Adrenal gland (tissue), 12 donors: ENCODE results near the gene CXCR5. TPM values are rescaled to one million over a fixed set of nuclear protein-coding genes. Genes with fewer than 3 reads are reported as not detected.

Source experiments
- DNase-seq, 7 donors: peaks; one replicate each; pipeline ENCODE4 v3.0.0-alpha.2; 2019 to 2020
- H3K27ac ChIP-seq, 5 donors: fragments of 200-600 bp; sonication (generic) in 4 of 5; 1 replicate in 3 of 5; 2 replicates in 2 of 5; pipeline versions ENCODE4 v1.5.1 to v1.8.0; 2016 to 2020; ENCODE audit warnings: mild to moderate bottlenecking in 1 of 5
- H3K27me3 ChIP-seq: fragments of 200-600 bp; 2 replicates; pipeline ENCODE4 v1.8.0; 2021
- H3K36me3 ChIP-seq, 2 donors: fragments of 200-600 bp; replicated peaks in 1 of 2; 1 replicate in 1 of 2; 2 replicates in 1 of 2; pipeline versions ENCODE4 v1.5.1 to v1.8.0; 2018 to 2022
- H3K4me1 ChIP-seq, 2 donors: fragments of 200-600 bp; replicated peaks in 1 of 2; 1 replicate in 1 of 2; 2 replicates in 1 of 2; pipeline versions ENCODE4 v1.5.1 to v1.8.0; 2018 to 2021
- H3K4me3 ChIP-seq, 4 donors: fragments of 200-600 bp; sonication (generic) in 3 of 4; one replicate each; pipeline ENCODE4 v1.5.1; 2016 to 2018
- H3K9me3 ChIP-seq, 3 donors: fragments of 200-600 bp; sonication (generic) in 1 of 3; replicated peaks in 1 of 3; 1 replicate in 2 of 3; 2 replicates in 1 of 3; pipeline versions ENCODE4 v1.5.1 to v1.8.0; 2016 to 2021
- CTCF ChIP-seq, 6 experiments: fragments of 450-650 bp in 4 of 6; fragments of 200-600 bp in 2 of 6; sonication (generic) in 1 of 6; IDR thresholded peaks; 1 replicate in 5 of 6; 2 replicates in 1 of 6; pipeline versions ENCODE4 v1.5.1 to v1.8.0; 2016 to 2021; ENCODE audit warnings: antibody characterized with exemption in 6 of 6, mild to moderate bottlenecking in 2 of 6, moderate library complexity in 1 of 6
- POLR2A ChIP-seq, 2 donors: fragments of 450-650 bp; IDR thresholded peaks; one replicate each; pipeline ENCODE4 v1.6.1; 2017; ENCODE audit warnings: antibody characterized with exemption in 2 of 2, mild to moderate bottlenecking in 2 of 2, moderate library complexity in 1 of 2
- WGBS, 4 donors: extraction: QIAGEN DNeasy Blood & Tissue Kit in 2 of 4; methylation state at CpG; one replicate each; pipeline versions ENCODE4 v1.1.5 to v1.1.7; 2013 to 2017; 5-methylcytosine and 5-hydroxymethylcytosine counted together
- intact Hi-C, 2 donors: fragments of 100-400 bp; cut with DNase I; formaldehyde crosslinking; loops; one replicate each; pipeline versions ENCODE4 v1.14.1 to v1.15.0; 2022 to 2023
- polyA plus RNA-seq, 3 donors: library from polyadenylated mRNA; stranded (reverse); fragments of 200-250 nt in 2 of 3; fragments of 350-450 nt in 1 of 3; fragmentation: Illumina TruSeq in 1 of 3; extraction: RNeasy Lipid Tissue Mini Kit (QIAGEN cat#74804) in 1 of 3; gene quantifications; one replicate each; pipeline ENCODE4 v1.2.3, GENCODE V29; 2013 to 2014
- total RNA-seq, 9 donors: library from RNA; depleted of rRNA in 4 of 9; stranded (reverse); fragments of >200 nt in 4 of 9; fragments of 120-200 nt in 1 of 9; fragmentation: NEBNext Ultra II Directional in 1 of 9; extraction: Animal tissue kit (Norgen Biotek cat#: 25700) in 1 of 9; gene quantifications; one replicate each; pipeline versions ENCODE4 v1.1.0 to v1.2.4, GENCODE V29; 2013 to 2023
- donor health status: healthy with polysubstance abuse.
- donor health status: Bipolar disorder and iron deficiency.
- donor health status: DM: yes; HTN: yes; CAD: no.
- donor health status: DM: no; HTN: no; CAD: no.
- donor health status: DM: no; HTN: no; CAD: no.
- donor health status: DM: yes; HTN: yes; CAD: no.

Gene CXCR5
- total and polyA plus RNA-seq, 12 donors: 0.04 to 0.27 (median 0.14) TPM; not detected in 6

GRCh38 chr11:118910309-118911112 is 26.8 kb downstream of the CXCR5 start:
- WGBS, 4 donors: 8 to 38% (median 18%) methylated on average over 9 to 65 of the region's 67 CpGs
- Histone ChIP-seq H3K4me1 (peaks cover 68 to 81% of the 10 kb centered on the region in 2 donors), H3K9me3 (no peaks in the 10 kb centered on the region), H3K27ac (peak overlapping the region; percentile 87 to 98 (median 93)), H3K36me3 (peaks cover 0 to 20% of the 10 kb centered on the region in 2 donors), H3K27me3 (no peaks in the 10 kb centered on the region), H3K4me3 (peak overlapping the region in 2 of 4 donors; percentile 0 to 57)
- intact Hi-C loops: loop anchor here in 1 of 2 donors (2.0 kb wide), 1 partner anchor 14 kb away; the partner anchor contains the start of gene BCL9L
- TF ChIP-seq CTCF (IDR thresholded peaks at IDR 0.05) (peak in 1 of 6 experiments; percentile 8), POLR2A (IDR thresholded peaks at IDR 0.05) (peak in 1 of 2 donors; percentile 78)
- DNase-seq: peak; percentile 75 to 94 (median 89)

GRCh38 chr11:118911113-118911879 is 27.6 kb downstream of the CXCR5 start:
- intact Hi-C loops: loop anchor here in 1 of 2 donors (2.0 kb wide), 1 partner anchor 14 kb away; the partner anchor contains the start of gene BCL9L
- H3K36me3 ChIP-seq: peaks cover 0 to 12% of the 10 kb centered on the region in 2 donors
- 21 to 28% (median 24%) methylated on average over 8 to 21 of the region's 21 CpGs for WGBS, 4 donors
- peak overlapping the region in 1 of 4 donors; percentile 57 for H3K4me3 ChIP-seq
- H3K27me3 ChIP-seq: no peaks in the 10 kb centered on the region
- no peaks in the 10 kb centered on the region for H3K9me3 ChIP-seq
- peak overlapping the region; percentile 87 to 98 (median 93) for H3K27ac ChIP-seq
- DNase-seq: peak in 5 of 7 donors; percentile 40 to 57 (median 51)
- peaks cover 76 to 89% of the 10 kb centered on the region in 2 donors for H3K4me1 ChIP-seq
- TF ChIP-seq CTCF (IDR thresholded peaks at IDR 0.05) (no peak), POLR2A (IDR thresholded peaks at IDR 0.05) (no peak)

- peak in 1 of 2 donors; percentile 38 for TF ChIP-seq POLR2A (IDR thresholded peaks at IDR 0.05)
- no peak for TF ChIP-seq CTCF (IDR thresholded peaks at IDR 0.05)
- Histone ChIP-seq H3K27ac (peak overlapping the region; percentile 87 to 98 (median 93)), H3K36me3 (peaks cover 0 to 4% of the 10 kb centered on the region in 2 donors), H3K4me1 (peaks cover 84 to 93% of the 10 kb centered on the region in 2 donors), H3K27me3 (no peaks in the 10 kb centered on the region), H3K9me3 (no peaks in the 10 kb centered on the region), H3K4me3 (peak overlapping the region in 1 of 4 donors; percentile 57)
- intact Hi-C loops: loop anchor here in 1 of 2 donors (2.0 kb wide), 1 partner anchor 13 kb away; the partner anchor contains the start of gene BCL9L
- WGBS, 4 donors: 14 to 25% (median 22%) methylated on average over 15 to 23 of the region's 23 CpGs
- DNase-seq: peak; percentile 91 to 97 (median 92)
Measured at GRCh38 chr11:118911880-118912741, 28.4 kb downstream of the CXCR5 start.
